SJSA1 (cell line): ENCODE data around the gene GRWD1. TPM values are rescaled to one million over a fixed set of nuclear protein-coding genes. Genes with fewer than 3 reads are reported as not detected.

ENCODE experiments used
- DNase-seq, 2 experiments: peaks; one replicate each; pipeline ENCODE4 v3.0.0-alpha.2; 2015 to 2020; ENCODE audit warnings: low spot score in 2 of 2, low read depth in 1 of 2
- H3K27ac ChIP-seq: fragments of 250-450 bp; sonication (Bioruptor Pico); 2 replicates; pipeline ENCODE4 v1.5.1; 2020; ENCODE audit warnings: mild to moderate bottlenecking, moderate library complexity
- H3K27me3 ChIP-seq: fragments of 250-450 bp; sonication (Bioruptor Pico); replicated peaks from 2 replicates; pipeline ENCODE4 v1.5.1; 2020; ENCODE audit warnings: mild to moderate bottlenecking, moderate library complexity
- H3K36me3 ChIP-seq: fragments of 250-450 bp; sonication (Bioruptor Pico); 2 replicates; pipeline ENCODE4 v1.5.1; 2020; ENCODE audit warnings: mild to moderate bottlenecking
- H3K4me1 ChIP-seq: fragments of 250-450 bp; sonication (Bioruptor Pico); replicated peaks from 2 replicates; pipeline ENCODE4 v1.6.1; 2021; ENCODE audit warnings: mild to moderate bottlenecking
- H3K4me3 ChIP-seq: fragments of 250-450 bp; sonication (Bioruptor Pico); 2 replicates; pipeline ENCODE4 v1.5.1; 2020; ENCODE audit warnings: mild to moderate bottlenecking
- H3K9me3 ChIP-seq: fragments of 250-450 bp; sonication (Bioruptor Pico); replicated peaks from 2 replicates; pipeline ENCODE4 v1.5.1; 2020; ENCODE audit warnings: mild to moderate bottlenecking
- total RNA-seq: library from RNA; depleted of rRNA; stranded (reverse); fragments of >200 nt; shearing (Covaris generic); gene quantifications from 2 replicates; pipeline ENCODE4 v1.2.3, GENCODE V29; 2014

The GRWD1 gene
- total RNA-seq, 1 experiment from 2014 or later, result 50.5 TPM

GRCh38 chr19:48493718-48494401 is 48.1 kb downstream of the GRWD1 start:
- H3K4me3 ChIP-seq, result peak overlapping the region; percentile 42
- H3K36me3 ChIP-seq, result no peaks in the 10 kb centered on the region
- H3K27me3 ChIP-seq, result peaks cover 53% of the 10 kb centered on the region
- H3K9me3 ChIP-seq, result no peaks in the 10 kb centered on the region
- H3K4me1 ChIP-seq, result peaks cover 10% of the 10 kb centered on the region
- no peak for DNase-seq
- no peak overlapping the region for H3K27ac ChIP-seq

GRCh38 chr19:48495396-48495795 is 49.6 kb downstream of the GRWD1 start:
- no peaks in the 10 kb centered on the region for H3K36me3 ChIP-seq
- peaks cover 8% of the 10 kb centered on the region; the same call in 1 of the 2 replicates for H3K4me1 ChIP-seq
- no peak for DNase-seq
- no peaks in the 10 kb centered on the region for H3K9me3 ChIP-seq
- no peak overlapping the region for H3K4me3 ChIP-seq
- H3K27me3 ChIP-seq, result peaks cover 58% of the 10 kb centered on the region
- no peak overlapping the region for H3K27ac ChIP-seq

GRCh38 chr19:48496959-48497727 is 51.4 kb downstream of the GRWD1 start:
- no peaks in the 10 kb centered on the region for H3K9me3 ChIP-seq
- peaks cover 59% of the 10 kb centered on the region for H3K27me3 ChIP-seq
- no peak overlapping the region for H3K4me3 ChIP-seq
- no peak for DNase-seq
- H3K27ac ChIP-seq, result no peak overlapping the region
- H3K4me1 ChIP-seq, result peaks cover 8% of the 10 kb centered on the region; the same call in 1 of the 2 replicates
- no peaks in the 10 kb centered on the region for H3K36me3 ChIP-seq

GRCh38 chr19:48497728-48498594 is 52.2 kb downstream of the GRWD1 start:
- Histone ChIP-seq H3K27me3 (peaks cover 57% of the 10 kb centered on the region), H3K9me3 (no peaks in the 10 kb centered on the region), H3K4me3 (no peak overlapping the region), H3K36me3 (no peaks in the 10 kb centered on the region), H3K27ac (no peak overlapping the region), H3K4me1 (peaks cover 3% of the 10 kb centered on the region; the same call in 1 of the 2 replicates)
- DNase-seq, result no peak

GRCh38 chr19:48498595-48499311 is 53.0 kb downstream of the GRWD1 start:
- no peaks in the 10 kb centered on the region; the same call in 1 of the 2 replicates for H3K4me1 ChIP-seq
- peaks cover 55% of the 10 kb centered on the region for H3K27me3 ChIP-seq
- no peak for DNase-seq
- H3K36me3 ChIP-seq, result no peaks in the 10 kb centered on the region
- no peaks in the 10 kb centered on the region for H3K9me3 ChIP-seq
- H3K27ac ChIP-seq, result no peak overlapping the region
- H3K4me3 ChIP-seq, result no peak overlapping the region

- Histone ChIP-seq H3K27ac (no peak overlapping the region), H3K9me3 (no peaks in the 10 kb centered on the region), H3K4me3 (no peak overlapping the region), H3K36me3 (no peaks in the 10 kb centered on the region), H3K4me1 (no peaks in the 10 kb centered on the region), H3K27me3 (peaks cover 49% of the 10 kb centered on the region)
- DNase-seq, result no peak
Observed at GRCh38 chr19:48499316-48500090, 53.7 kb downstream of the GRWD1 start.

- H3K36me3 ChIP-seq, result no peaks in the 10 kb centered on the region
- DNase-seq, result no peak
- no peaks in the 10 kb centered on the region for H3K4me1 ChIP-seq
- H3K27me3 ChIP-seq, result peaks cover 45% of the 10 kb centered on the region
- no peak overlapping the region for H3K27ac ChIP-seq
- H3K9me3 ChIP-seq, result no peaks in the 10 kb centered on the region
- H3K4me3 ChIP-seq, result no peak overlapping the region
Observed at GRCh38 chr19:48500830-48501493, 55.2 kb downstream of the GRWD1 start.

- H3K4me3 ChIP-seq, result no peak overlapping the region
- H3K36me3 ChIP-seq, result no peaks in the 10 kb centered on the region
- no peak for DNase-seq
- no peak overlapping the region for H3K27ac ChIP-seq
- no peaks in the 10 kb centered on the region for H3K9me3 ChIP-seq
- H3K4me1 ChIP-seq, result no peaks in the 10 kb centered on the region
- H3K27me3 ChIP-seq, result peaks cover 42% of the 10 kb centered on the region
Observed at GRCh38 chr19:48501494-48502349, 55.9 kb downstream of the GRWD1 start.

- H3K36me3 ChIP-seq, result no peaks in the 10 kb centered on the region
- peaks cover 39% of the 10 kb centered on the region for H3K27me3 ChIP-seq
- H3K4me1 ChIP-seq, result no peaks in the 10 kb centered on the region
- no peak for DNase-seq
- no peak overlapping the region for H3K4me3 ChIP-seq
- H3K27ac ChIP-seq, result no peak overlapping the region
- H3K9me3 ChIP-seq, result no peaks in the 10 kb centered on the region
Observed at GRCh38 chr19:48502350-48503018, 56.7 kb downstream of the GRWD1 start.

- peaks cover 30% of the 10 kb centered on the region for H3K27me3 ChIP-seq
- no peak overlapping the region for H3K4me3 ChIP-seq
- no peaks in the 10 kb centered on the region for H3K9me3 ChIP-seq
- H3K4me1 ChIP-seq, result no peaks in the 10 kb centered on the region
- H3K36me3 ChIP-seq, result no peaks in the 10 kb centered on the region
- H3K27ac ChIP-seq, result no peak overlapping the region
- peak in 1 of 2 experiments; percentile 38 for DNase-seq
Observed at GRCh38 chr19:48506138-48506733, 60.5 kb downstream of the GRWD1 start.
